ENCODE measurements around the gene THAP3. TPM values are rescaled to one million over a fixed set of nuclear protein-coding genes. Genes with fewer than 3 reads are reported as not detected.
A peak's percentile ranks its signal among the peaks of the same experiment; 100 is the strongest.
"Not testable (repeated sequence)": the region's sequence is repeated elsewhere in the genome, so short reads cannot be mapped to it uniquely, and the experiment has no call there.

The THAP3 gene
- total RNA-seq, 1 donor from 2014 or later: 20.4 TPM

GRCh38 chr1:6588893-6589520 is 35.7 kb upstream of the THAP3 start:
- ATAC-seq (no peak), DNase-seq (ENCODE audit: low spot score) (no peak)
- intact Hi-C loops (cut with DNase I): no loop called here

DNA sequence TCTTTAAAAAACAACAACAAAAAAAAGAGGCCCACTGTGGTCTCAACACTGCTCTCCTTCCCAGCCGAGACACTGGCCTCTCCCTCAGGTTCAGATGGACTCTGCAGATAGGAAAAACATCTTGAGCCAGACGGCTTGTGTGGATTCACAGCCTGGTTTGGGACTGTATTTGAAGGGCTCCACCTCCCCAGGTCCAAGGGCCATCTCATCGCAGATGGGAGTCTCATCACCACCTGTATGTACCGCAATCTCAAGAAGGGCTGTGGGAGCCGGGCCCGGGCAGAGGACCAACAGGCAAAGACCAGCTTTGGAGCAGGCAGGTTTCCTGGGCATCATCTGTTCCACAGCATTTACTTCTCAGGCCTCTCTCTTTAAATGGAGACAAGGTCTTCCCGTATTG is 34.6 kb upstream of the THAP3 start:
- intact Hi-C loops (cut with DNase I): no loop called here
- ATAC-seq (no peak), DNase-seq (ENCODE audit: low spot score) (no peak)

- DNase-seq (ENCODE audit: low spot score): no peak
- peak; percentile 13 for ATAC-seq
- intact Hi-C loops (cut with DNase I): no loop called here
Observed at GRCh38 chr1:6591222-6591621, 33.4 kb upstream of the THAP3 start.

- DNase-seq (ENCODE audit: low spot score) (no peak), ATAC-seq (no peak)
- intact Hi-C loops (cut with DNase I): no loop called here
Observed at GRCh38 chr1:6591644-6592043, 33.0 kb upstream of the THAP3 start.

- DNase-seq (ENCODE audit: low spot score) (no peak), ATAC-seq (no peak)
- intact Hi-C loops (cut with DNase I): no loop called here
Observed at GRCh38 chr1:6592441-6592840, 32.2 kb upstream of the THAP3 start.

GRCh38 chr1:6592865-6593593 is 31.6 kb upstream of the THAP3 start:
- intact Hi-C loops (cut with DNase I): no loop called here
- no peak for DNase-seq (ENCODE audit: low spot score)
- ATAC-seq: no peak

DNA sequence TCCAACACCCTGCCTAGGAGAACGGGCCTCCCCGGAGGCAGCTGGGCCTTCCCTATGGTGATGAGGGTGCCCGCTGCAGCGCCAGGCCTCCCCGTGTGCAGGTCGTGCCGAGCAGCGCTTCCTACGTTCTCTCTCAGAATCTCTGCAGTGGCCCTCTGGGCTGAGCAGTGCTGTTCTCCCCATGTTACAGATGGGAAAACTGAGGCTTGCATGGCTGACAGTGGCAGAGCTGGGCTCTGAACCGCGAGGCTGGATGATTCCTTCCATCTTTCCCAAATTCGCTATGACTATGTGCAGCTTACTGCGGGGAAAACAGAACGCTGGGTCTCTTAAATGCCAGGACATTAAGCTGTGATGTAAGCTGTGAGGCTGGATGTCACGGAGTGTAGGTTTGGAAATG is 30.9 kb upstream of the THAP3 start:
- DNase-seq (ENCODE audit: low spot score) (no peak), ATAC-seq (no peak)
- intact Hi-C loops (cut with DNase I): no loop called here

DNA sequence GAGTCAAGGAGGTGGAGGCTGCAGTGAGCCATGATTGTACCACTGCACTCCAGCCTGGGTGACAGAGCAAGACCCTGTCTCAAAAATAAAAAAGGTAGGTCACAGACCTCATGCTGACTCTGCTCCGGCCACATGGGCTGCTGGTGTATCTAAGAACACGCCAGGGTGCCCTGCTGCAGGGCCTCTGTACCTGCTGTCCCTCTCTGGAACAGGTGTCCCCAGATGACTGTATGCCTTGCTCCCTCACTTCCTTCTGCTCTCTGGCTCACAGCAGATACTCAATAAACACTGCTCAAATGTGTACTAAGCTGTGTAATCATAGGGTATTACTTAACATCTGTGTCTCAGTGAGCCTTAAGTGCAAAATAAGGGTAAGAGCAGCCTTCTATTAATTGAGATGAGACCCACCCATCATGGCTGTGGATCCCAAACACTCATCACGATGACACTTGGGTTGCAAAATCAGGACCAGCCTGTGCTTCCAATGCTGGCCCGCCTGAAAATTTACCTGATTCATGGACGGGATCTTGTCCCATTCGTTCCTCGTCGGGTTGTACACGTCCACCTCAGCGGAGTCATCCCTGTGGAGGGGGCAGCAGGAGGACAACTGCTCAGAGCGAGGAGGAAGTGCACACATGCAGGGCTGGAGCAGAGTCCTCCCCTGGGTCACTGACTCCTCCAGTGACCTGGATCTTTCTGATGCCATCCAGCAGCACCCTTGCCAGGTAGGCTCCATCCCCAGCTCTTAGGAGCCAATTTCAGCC is 29.5 kb upstream of the THAP3 start:
- DNase-seq (ENCODE audit: low spot score): no peak
- intact Hi-C loops (cut with DNase I): no loop called here
- ATAC-seq: no peak

DNA sequence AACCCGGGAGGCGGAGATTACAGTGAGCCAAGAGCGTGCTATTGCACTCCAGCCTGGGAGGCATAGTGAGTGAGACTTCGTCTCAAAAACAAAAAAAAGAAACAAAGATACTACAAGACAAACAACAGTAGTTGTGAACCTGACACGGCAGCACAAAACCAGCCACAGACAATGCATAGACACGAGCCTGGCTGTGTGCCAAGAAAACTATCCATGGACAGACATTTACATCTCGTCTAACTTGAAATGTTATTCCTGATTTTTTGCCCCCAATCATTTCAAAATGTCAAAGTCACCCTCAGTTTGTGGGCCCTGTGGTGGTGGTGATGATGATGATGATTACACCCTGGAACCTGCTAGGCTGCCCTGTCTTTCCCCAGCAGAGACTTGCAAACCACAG is 28.3 kb upstream of the THAP3 start:
- ATAC-seq (no peak), DNase-seq (ENCODE audit: low spot score) (no peak)
- intact Hi-C loops (cut with DNase I): no loop called here

GRCh38 chr1:6596886-6597776 is 27.5 kb upstream of the THAP3 start:
- ATAC-seq: no peak
- intact Hi-C loops (cut with DNase I): no loop called here
- DNase-seq (ENCODE audit: low spot score): no peak

DNA sequence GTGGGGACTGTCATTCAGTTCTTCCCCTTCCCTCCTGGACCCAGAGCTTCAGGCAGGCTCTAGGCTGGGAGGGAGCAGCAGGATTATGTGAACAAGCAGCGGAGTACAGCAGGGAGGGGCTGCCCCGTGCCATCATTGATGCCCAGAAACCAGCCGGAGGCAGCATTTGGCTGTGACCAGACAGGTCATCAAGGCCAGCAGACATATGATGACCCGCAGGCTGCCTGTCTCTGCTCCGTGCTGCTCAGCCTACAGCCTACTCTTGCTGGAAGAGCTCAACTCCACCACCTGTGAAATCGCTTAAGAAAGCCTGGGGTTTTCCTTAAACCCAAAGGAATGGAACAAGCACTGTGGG is 26.9 kb upstream of the THAP3 start:
- ATAC-seq (no peak), DNase-seq (ENCODE audit: low spot score) (no peak)
- intact Hi-C loops (cut with DNase I): no loop called here

DNA sequence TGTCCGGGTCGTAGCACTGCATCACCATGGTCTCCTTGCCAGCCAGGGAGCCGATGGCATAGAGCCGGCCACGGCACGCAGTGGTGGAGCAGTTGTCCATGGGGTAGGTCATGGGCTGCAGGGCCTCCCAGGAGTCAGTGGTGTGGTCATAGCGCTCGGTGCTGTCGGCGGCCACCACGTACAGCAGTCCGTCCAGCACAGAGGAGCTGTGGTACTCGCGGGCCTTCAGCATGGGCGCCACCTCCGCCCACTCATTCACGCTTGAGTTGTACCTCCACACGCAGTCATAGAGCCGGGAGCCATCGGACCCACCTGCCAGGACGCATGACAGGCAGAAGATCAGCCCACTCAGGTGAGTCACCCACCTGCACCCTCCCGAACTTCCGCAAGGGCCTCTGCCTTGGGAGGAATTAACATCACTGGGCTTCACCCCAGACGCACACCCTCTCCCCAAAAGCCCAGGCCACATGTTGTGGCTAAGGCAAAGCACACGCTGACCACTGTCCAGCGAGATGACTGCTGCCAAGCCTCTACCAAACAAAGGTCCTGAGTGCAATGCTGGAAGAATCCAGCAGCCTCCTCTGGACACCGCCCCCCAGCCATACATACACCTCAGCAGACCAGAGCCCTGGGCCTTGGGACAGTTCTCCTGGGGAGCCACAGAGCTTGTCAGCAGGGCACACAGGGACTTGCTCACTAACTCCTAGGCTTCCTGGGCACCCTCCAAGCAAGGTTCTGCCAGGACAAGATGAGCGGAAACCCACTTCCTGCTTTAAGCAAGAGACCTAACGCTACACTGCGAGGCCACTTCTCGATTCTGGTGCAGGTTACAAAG is 25.3 kb upstream of the THAP3 start:
- intact Hi-C loops (cut with DNase I): no loop called here
- DNase-seq (ENCODE audit: low spot score) (no peak), ATAC-seq (no peak)

GRCh38 chr1:6599991-6600390 is 24.7 kb upstream of the THAP3 start:
- DNase-seq (ENCODE audit: low spot score); ATAC-seq; intact Hi-C loops (cut with DNase I): not testable (repeated sequence)

GRCh38 chr1:6600410-6601048 is 24.1 kb upstream of the THAP3 start:
- no peak for ATAC-seq
- DNase-seq (ENCODE audit: low spot score): no peak
- intact Hi-C loops (cut with DNase I): no loop called here

DNA sequence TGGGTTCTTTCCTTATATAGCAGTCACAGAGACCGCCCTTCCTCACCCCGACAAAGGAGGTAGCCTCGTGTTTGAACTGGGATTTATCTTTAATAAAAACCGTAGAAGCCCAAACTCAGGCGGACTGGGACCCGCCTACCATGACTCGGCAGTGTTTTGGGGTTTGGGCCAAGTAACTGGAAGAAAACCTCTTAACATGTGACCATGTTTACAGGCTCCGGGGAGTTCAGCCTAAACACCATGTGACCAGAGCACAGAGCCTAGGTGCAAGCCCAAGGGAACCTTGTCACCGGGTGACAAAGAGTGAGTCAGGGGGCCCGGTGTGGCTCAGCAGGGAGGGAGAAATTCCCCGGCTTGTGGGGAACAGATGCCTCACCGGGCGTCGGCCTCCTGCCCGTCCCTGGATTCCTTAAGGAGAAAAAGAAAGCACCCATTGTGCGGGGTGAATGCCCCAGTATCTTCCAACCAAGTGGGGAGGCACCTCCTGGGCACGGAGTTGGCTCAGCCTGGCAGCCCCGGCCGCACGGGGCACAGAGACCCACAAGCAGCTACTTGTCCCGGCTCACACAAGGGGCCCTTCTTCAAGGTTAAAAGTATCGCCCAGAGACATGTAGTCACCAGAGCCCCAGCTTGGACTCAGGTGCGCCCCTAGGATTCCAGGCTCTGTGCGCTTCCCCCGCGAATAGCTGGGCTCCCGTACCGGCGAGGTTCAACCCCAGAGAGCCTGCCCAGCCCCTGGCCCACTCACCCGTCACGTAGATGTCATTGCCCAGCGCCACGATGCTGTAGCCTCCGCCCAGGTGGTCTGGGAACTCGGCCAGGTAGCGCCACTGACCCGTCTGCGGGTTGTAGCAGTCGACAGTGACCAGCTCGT is 23.4 kb upstream of the THAP3 start:
- peak; percentile 73 for ATAC-seq
- peak; percentile 85 for DNase-seq (ENCODE audit: low spot score)
- intact Hi-C loops (cut with DNase I): no loop called here

GRCh38 chr1:6601923-6602668 is 22.6 kb upstream of the THAP3 start:
- DNase-seq (ENCODE audit: low spot score) (peak; percentile 67), ATAC-seq (no peak)
- intact Hi-C loops (cut with DNase I): no loop called here
